ENCODE results near the gene OGFR.

DNA sequence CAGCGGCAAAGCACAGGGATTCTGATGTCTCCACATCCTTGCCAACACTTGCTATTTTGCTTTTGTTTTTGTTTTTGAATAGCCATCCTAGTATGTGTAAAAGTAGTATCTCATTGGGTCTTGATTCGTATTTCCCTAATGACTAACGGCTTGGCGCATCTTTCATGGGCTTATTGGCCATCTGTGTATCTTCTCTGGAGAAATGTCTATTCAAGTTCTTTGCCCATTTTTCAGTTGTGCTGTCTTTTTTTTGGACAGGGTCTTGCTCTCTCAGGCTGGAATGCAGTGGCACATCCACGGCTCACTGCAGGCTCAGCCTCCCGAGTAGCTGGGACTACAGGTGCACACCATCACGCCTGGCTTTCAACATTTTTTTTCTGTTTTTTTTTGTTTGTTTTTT lies 39.5 kb downstream of the OGFR start:
- TF ChIP-seq, protein P1, sequence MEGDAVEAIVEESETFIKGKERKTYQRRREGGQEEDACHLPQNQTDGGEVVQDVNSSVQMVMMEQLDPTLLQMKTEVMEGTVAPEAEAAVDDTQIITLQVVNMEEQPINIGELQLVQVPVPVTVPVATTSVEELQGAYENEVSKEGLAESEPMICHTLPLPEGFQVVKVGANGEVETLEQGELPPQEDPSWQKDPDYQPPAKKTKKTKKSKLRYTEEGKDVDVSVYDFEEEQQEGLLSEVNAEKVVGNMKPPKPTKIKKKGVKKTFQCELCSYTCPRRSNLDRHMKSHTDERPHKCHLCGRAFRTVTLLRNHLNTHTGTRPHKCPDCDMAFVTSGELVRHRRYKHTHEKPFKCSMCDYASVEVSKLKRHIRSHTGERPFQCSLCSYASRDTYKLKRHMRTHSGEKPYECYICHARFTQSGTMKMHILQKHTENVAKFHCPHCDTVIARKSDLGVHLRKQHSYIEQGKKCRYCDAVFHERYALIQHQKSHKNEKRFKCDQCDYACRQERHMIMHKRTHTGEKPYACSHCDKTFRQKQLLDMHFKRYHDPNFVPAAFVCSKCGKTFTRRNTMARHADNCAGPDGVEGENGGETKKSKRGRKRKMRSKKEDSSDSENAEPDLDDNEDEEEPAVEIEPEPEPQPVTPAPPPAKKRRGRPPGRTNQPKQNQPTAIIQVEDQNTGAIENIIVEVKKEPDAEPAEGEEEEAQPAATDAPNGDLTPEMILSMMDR (IDR thresholded peaks at IDR 0.05) = no peak
- TF ChIP-seq POLR2A (IDR thresholded peaks at IDR 0.05) (no peak), POLR2AphosphoS5 (IDR thresholded peaks at IDR 0.05) (no peak)

Measured in prostate gland (tissue), 2 donors.